Endothelial cell of umbilical vein (primary cell): Measurements from ENCODE around the gene USP49. TPM values are rescaled to one million over a fixed set of nuclear protein-coding genes. Genes with fewer than 3 reads are reported as not detected.
A peak's percentile ranks its signal among the peaks of the same experiment; 100 is the strongest.

Source experiments
- BruUV-seq: library from RNA; stranded (reverse); fragments of 400-500 nt; replicated peaks from 2 replicates; lab custom pipeline; 2021; lab: Mats Ljungman, UMichigan
- CTCF ChIA-PET: fragments of 300-600, 350-600 bp; sonication (Branson Sonifier 250); formaldehyde crosslinking; loops from one replicate; lab custom pipeline; 2021; ENCODE audit warnings: antibody characterized with exemption, inconsistent platforms; lab: Charles Lee
- POLR2A ChIA-PET: fragments of 300-600, 350-600 bp; sonication (Branson Sonifier 250); formaldehyde crosslinking; loops from one replicate; lab custom pipeline; 2021; ENCODE audit warnings: antibody characterized with exemption, inconsistent platforms; lab: Charles Lee
- DNase-seq: peaks from one replicate; pipeline ENCODE4 v3.0.0-alpha.2; 2011; ENCODE audit warnings: low read depth, low spot score
- FAIRE-seq: peaks from 2 replicates; lab custom pipeline; 2011; peaks lifted over from hg19 to GRCh38; lab: Jason Lieb, UNC
- H2AFZ ChIP-seq: 2 replicates; pipeline ENCODE4 v1.6.0; 2012; ENCODE audit warnings: low read depth, low read length, control low read depth, inconsistent platforms
- H3K27ac ChIP-seq: 2 replicates; pipeline ENCODE4 v1.5.1; 2011; ENCODE audit warnings: low read depth, mild to moderate bottlenecking, control low read depth, low read length, moderate library complexity; ENCODE audit not compliant: insufficient read depth
- H3K27me3 ChIP-seq, 2 experiments: 2 replicates each; pipeline versions ENCODE4 v1.6.0 to v1.6.1; 2011; ENCODE audit warnings: low read length in 2 of 2, mixed read lengths in 1 of 2; ENCODE audit not compliant: control insufficient read depth in 2 of 2, insufficient read depth in 2 of 2
- H3K36me3 ChIP-seq, 2 experiments: 2 replicates in 1 of 2; 3 replicates in 1 of 2; pipeline ENCODE4 v1.5.1; 2011; ENCODE audit warnings: low read length in 2 of 2, mild to moderate bottlenecking in 1 of 2, moderate library complexity in 1 of 2; ENCODE audit not compliant: control insufficient read depth in 2 of 2, insufficient read depth in 2 of 2; ENCODE audit errors: extremely low read depth in 1 of 2
- H3K4me1 ChIP-seq: 3 replicates; pipeline ENCODE4 v1.5.1; 2011; ENCODE audit warnings: mild to moderate bottlenecking, low read length; ENCODE audit not compliant: control insufficient read depth, insufficient read depth; ENCODE audit errors: extremely low read depth
- H3K4me2 ChIP-seq: 2 replicates; pipeline ENCODE4 v1.6.1; 2011; ENCODE audit warnings: low read length, control low read depth, mixed read lengths; ENCODE audit not compliant: insufficient read depth
- H3K4me3 ChIP-seq, 3 experiments: fragments of 200-600 bp in 1 of 3; sonication (generic), shearing (Covaris generic) in 1 of 3; replicated peaks in 1 of 3; 2 replicates each; pipeline ENCODE4 v1.5.1; 2011 to 2016; ENCODE audit warnings: control low read depth in 3 of 3, low read length in 3 of 3, mild to moderate bottlenecking in 2 of 3, inconsistent platforms in 1 of 3, low read depth in 1 of 3, moderate library complexity in 1 of 3; ENCODE audit not compliant: insufficient read depth in 1 of 3
- H3K79me2 ChIP-seq: 2 replicates; pipeline ENCODE4 v1.6.0; 2012; ENCODE audit warnings: low read length, inconsistent platforms; ENCODE audit not compliant: control insufficient read depth, insufficient read depth
- H3K9ac ChIP-seq: replicated peaks from 2 replicates; pipeline ENCODE3; 2011; ENCODE audit warnings: low read length, control low read depth; ENCODE audit not compliant: insufficient read depth; ENCODE audit errors: extremely low read depth
- H3K9me1 ChIP-seq: replicated peaks from 3 replicates; pipeline ENCODE4 v1.6.0; 2011; ENCODE audit warnings: mild to moderate bottlenecking, low read length; ENCODE audit not compliant: control insufficient read depth, insufficient read depth; ENCODE audit errors: extremely low read depth
- H3K9me3 ChIP-seq: replicated peaks from 2 replicates; pipeline ENCODE4 v1.5.1; 2012; ENCODE audit warnings: low read length, inconsistent platforms; ENCODE audit not compliant: control insufficient read depth, insufficient read depth
- H4K20me1 ChIP-seq: replicated peaks from 2 replicates; pipeline ENCODE3; 2011; ENCODE audit warnings: mild to moderate bottlenecking, low read length; ENCODE audit not compliant: control insufficient read depth, insufficient read depth; ENCODE audit errors: extremely low read depth
- FOS ChIP-seq: IDR thresholded peaks from 2 replicates; pipeline ENCODE4 v1.6.1; 2011; ENCODE audit warnings: mild to moderate bottlenecking, low read length, moderate library complexity, borderline replicate concordance; ENCODE audit not compliant: insufficient read depth
- JUN ChIP-seq: IDR thresholded peaks from 2 replicates; pipeline ENCODE4 v1.6.1; 2011; ENCODE audit warnings: borderline replicate concordance, low read depth; ENCODE audit not compliant: insufficient read length, insufficient read depth
- MYC ChIP-seq: IDR thresholded peaks from one replicate; pipeline ENCODE4 v1.6.1; 2011; ENCODE audit warnings: mild to moderate bottlenecking, low read depth, low read length
- POLR2A ChIP-seq: IDR thresholded peaks from 2 replicates; pipeline ENCODE4 v1.6.1; 2012; ENCODE audit warnings: low read depth, mild to moderate bottlenecking, control low read depth, low read length
- dilution Hi-C: fragments of 300-500 bp; cut with MboI; formaldehyde crosslinking; loops from one replicate; pipeline ENCODE4 v1.15.0; 2019; ENCODE audit warnings: low sequenced_read_pairs; ENCODE audit not compliant: extremely low pct_ligation_motif_present
- intact Hi-C: fragments of 100-400 bp; cut with micrococcal nuclease; formaldehyde crosslinking; loops from one replicate; pipeline ENCODE4 v1.10.0; 2022
- polyA plus RNA-seq, 4 experiments: library from polyadenylated mRNA; depleted of rRNA in 3 of 4; stranded (reverse) in 3 of 4; unstranded in 1 of 4; fragments of >200 nt; gene quantifications; 2 replicates each; pipeline versions ENCODE4 v1.2.1 to v1.2.3, GENCODE V29; 2011 to 2012; ENCODE audit warnings: missing spikeins in 1 of 4
- total RNA-seq: library from RNA; stranded (reverse); gene quantifications from 2 replicates; pipeline ENCODE4 v1.2.3, GENCODE V29; 2021
- TF ChIP-seq, protein P1 (sequence below), 2 donors: IDR thresholded peaks; 1 replicate in 1 of 2; 2 replicates in 1 of 2; pipeline ENCODE4 v1.5.1; 2011; ENCODE audit warnings: low read length in 2 of 2, mild to moderate bottlenecking in 2 of 2, moderate library complexity in 2 of 2, control low read depth in 1 of 2, inconsistent platforms in 1 of 2, low read depth in 1 of 2; ENCODE audit not compliant: insufficient read depth in 1 of 2; ENCODE audit errors: extremely low read depth in 1 of 2
- TF ChIP-seq, protein P2 (sequence below): IDR thresholded peaks from 2 replicates; pipeline ENCODE4 v1.6.1; 2011; ENCODE audit not compliant: insufficient read depth, insufficient read length

The USP49 gene
- total and polyA plus RNA-seq, 2 donors (not counting 3 experiments of a cell fraction or from before 2014, with no cell fraction given), result 2.4 to 4.1 TPM

DNA sequence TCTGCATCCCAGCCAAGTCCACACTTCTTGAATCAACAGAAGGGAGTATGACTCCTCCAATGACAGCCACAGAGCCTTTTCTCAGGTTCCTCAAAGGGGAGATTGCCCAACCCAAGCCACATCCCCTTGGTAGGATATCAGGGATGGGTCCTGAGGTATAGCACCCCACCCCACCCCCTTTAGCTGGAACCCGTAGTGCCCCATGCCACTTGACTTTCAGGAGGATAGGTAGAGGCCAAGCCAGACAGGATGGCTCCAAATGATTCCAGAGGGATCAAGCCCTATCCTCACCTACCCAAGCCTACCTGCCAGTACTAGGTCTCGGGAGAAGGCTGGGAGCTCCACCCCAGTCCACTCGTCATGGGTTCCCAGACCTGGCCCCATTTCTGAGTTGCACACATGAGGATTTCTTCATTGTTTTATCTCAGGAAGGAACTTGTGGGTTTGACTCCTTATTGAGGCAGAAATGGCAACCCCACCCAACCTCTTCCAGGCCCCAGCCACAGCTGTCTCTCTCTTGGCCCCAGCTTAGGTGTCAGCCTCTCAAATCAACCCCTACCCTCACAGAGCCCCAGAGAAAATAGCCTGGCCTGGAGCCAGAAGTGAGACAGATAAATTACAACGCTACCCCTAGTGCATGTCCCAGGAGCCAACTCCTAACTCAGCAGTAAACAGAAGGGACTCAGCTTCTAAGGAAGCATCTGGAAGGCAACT lies 42.8 kb upstream of the USP49 start:
- no peaks in the 10 kb centered on the region for H4K20me1 ChIP-seq

More for the DNA sequence above, 42.8 kb upstream of the USP49 start:
- Histone ChIP-seq H3K9ac (no peak overlapping the region), H3K79me2 (peaks cover 47% of the 10 kb centered on the region), H3K27ac (no peak overlapping the region), H3K36me3 (peaks cover 17 to 32% of the 10 kb centered on the region in 2 experiments), H3K4me2 (no peak overlapping the region), H3K9me3 (no peaks in the 10 kb centered on the region), H2AFZ (no peak overlapping the region), H3K4me3 (no peak overlapping the region), H3K9me1 (no peaks in the 10 kb centered on the region), H3K4me1 (peaks cover 34% of the 10 kb centered on the region), H3K27me3 (no peaks in the 10 kb centered on the region)
- FAIRE-seq (peak; percentile 67), DNase-seq (peak; percentile 30)
- no TSS peak for BruUV-seq
- dilution Hi-C loops (no loop called here), intact Hi-C loops (no loop called here)
- ChIA-PET POLR2A (interaction anchor here (0.6 to 1.2 kb wide), 2 partner anchors 17 to 27 kb away, joined by 3 to 8 read pairs; partner anchors contain the start of genes BYSL and MED20), CTCF (interaction anchor here (0.6 to 8.5 kb wide), 11 partner anchors 8 to 151 kb away, joined by 3 to 149 read pairs (median 9); partner anchors contain the start of genes BYSL, MED20 and TOMM6)
- TF ChIP-seq FOS, result no peak
- TF ChIP-seq POLR2A, result peak; percentile 12
- TF ChIP-seq JUN, result no peak
- TF ChIP-seq MYC, result no peak
- TF ChIP-seq, protein P1, sequence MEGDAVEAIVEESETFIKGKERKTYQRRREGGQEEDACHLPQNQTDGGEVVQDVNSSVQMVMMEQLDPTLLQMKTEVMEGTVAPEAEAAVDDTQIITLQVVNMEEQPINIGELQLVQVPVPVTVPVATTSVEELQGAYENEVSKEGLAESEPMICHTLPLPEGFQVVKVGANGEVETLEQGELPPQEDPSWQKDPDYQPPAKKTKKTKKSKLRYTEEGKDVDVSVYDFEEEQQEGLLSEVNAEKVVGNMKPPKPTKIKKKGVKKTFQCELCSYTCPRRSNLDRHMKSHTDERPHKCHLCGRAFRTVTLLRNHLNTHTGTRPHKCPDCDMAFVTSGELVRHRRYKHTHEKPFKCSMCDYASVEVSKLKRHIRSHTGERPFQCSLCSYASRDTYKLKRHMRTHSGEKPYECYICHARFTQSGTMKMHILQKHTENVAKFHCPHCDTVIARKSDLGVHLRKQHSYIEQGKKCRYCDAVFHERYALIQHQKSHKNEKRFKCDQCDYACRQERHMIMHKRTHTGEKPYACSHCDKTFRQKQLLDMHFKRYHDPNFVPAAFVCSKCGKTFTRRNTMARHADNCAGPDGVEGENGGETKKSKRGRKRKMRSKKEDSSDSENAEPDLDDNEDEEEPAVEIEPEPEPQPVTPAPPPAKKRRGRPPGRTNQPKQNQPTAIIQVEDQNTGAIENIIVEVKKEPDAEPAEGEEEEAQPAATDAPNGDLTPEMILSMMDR (IDR thresholded peaks at IDR 0.05; ENCODE audit: extremely low read depth in 1 of 2, insufficient read depth in 1 of 2, low read depth in 1 of 2, low read length in 2 of 2), result no peak
- TF ChIP-seq, protein P2, sequence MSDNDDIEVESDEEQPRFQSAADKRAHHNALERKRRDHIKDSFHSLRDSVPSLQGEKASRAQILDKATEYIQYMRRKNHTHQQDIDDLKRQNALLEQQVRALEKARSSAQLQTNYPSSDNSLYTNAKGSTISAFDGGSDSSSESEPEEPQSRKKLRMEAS, result no peak
